Glomerular visceral epithelial cell (primary cell): ENCODE measurements around the gene MMGT1.

Source experiments
- DNase-seq: peaks from one replicate; pipeline ENCODE4 v3.0.0-alpha.2; 2016; ENCODE audit errors: extremely low spot score

The MMGT1 gene

DNA sequence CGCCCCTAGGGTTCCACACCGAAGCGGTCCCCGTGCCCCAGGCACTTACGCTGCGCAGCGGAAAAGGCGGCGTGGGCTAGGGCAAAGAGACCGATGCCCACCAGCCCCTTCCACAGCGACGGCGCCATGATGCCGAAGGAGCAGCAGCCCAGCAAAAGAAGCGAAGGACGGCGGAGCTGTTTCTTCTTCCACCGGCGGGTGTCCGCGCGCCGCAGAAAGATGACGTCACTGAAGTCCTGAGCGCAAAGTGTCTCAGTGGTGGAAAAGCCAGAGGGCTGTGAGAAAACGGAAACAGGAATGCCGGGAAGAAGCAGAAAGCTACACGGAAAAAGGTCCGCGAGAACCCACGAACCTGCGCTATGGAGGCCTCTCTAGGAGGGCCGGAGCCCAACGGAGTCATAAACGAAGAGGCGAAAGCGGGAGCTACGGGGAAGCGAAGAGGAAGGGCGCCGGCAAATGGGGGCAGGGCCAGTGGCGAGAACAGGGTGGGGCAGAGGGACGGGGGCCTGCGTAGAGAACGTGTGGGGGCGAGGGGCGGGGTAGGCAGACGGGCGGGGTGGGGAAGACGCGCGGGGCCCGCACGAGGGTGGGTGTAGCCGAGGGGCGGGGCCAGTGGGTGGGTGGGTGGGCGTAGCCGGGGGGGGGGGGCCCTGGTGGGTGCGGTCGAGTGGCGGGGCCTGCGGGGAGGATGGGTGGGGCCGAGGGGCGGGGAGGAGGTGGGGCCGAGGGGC, at the start of gene MMGT1:
MMGT1 (minus strand) TSS at position 441 of the 731 bp plus-strand sequence; CDS start at position 128, 313 bp downstream.
- DNase-seq: peak; percentile 83

DNA sequence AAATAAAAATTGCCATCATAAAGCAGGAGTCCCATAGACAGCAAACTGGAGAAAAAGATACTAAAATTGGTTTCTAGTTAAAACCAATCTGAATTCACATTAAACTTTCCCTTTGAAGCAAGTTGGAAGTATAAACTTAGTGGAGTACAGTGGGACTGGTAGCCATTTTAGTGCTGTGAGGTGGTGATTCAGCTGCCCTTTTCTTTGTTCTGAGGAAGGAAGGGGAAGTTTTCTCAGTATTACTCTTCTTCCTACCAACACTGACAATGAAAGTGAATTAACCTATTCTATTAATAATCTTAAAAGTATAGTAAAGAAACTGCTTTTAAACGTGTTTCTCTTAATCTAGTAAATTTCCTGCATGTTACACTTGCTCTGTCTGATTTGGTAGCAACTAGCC, 48.1 kb upstream of the MMGT1 start:
- DNase-seq: no peak

GRCh38 chrX:136021160-136021559, 47.4 kb upstream of the MMGT1 start:
- no peak for DNase-seq

DNA sequence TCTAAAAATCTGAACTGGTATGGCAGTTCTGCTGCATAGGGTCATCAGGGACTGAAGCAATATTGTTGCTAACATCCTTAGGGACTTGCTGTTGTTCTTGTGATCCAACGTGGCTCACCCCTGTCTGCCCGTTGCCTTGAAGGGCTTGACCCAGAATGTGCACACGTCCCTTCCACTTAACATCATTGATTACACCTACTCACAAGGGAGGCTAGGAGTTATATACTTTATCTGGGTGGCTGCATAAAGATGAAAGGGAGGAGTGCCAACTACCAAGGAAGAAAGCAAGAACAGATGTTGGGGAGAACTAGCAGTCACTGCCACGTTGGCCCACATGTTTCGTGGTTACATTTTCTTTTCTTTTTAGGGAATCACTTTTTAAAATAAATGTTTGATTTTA, 45.4 kb upstream of the MMGT1 start:
- no peak for DNase-seq

DNA sequence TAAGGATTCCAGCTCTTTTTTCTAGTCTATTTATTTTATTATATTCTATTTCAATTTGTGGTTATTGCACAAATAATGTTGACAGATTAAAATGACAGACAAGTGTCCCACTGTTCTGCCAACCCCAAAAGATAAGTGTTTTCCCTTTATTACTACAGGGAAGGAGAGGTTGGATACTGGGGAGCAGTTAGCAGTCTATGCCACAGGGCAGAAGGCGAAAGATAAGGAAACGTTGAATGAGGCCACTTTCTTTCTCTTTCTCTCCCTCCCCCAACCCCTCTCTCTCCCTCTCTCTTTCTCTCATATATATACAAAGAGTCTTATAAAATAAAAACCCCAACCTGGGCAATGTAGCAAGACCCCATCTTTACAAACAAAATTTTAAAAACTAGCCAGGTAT, 43.1 kb upstream of the MMGT1 start:
- no peak for DNase-seq

GRCh38 chrX:136015016-136015415, 41.2 kb upstream of the MMGT1 start:
- no peak for DNase-seq

DNA sequence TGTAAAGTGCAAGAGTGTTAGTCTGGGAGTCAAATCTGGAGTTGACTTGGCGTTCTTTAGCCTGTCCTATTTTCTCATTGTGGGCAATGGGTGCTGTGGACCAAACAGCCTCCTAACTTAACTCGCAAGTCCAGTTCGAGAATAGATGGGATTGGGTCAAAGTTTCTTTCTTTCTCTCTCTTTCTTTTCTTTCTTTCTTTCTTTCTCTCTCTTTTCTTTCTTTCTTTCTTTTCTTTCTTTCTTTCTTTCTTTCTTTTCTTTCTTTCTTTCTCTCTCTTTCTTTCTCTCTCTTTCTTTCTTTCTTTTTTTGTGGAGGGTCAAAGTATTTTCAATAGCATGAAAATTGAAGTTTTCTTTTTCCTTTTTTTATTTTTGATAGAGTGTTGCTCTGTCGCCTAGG, 14.5 kb upstream of the MMGT1 start:
- no peak for DNase-seq

GRCh38 chrX:135985973-135986310, 12.2 kb upstream of the MMGT1 start:
- no peak for DNase-seq

DNA sequence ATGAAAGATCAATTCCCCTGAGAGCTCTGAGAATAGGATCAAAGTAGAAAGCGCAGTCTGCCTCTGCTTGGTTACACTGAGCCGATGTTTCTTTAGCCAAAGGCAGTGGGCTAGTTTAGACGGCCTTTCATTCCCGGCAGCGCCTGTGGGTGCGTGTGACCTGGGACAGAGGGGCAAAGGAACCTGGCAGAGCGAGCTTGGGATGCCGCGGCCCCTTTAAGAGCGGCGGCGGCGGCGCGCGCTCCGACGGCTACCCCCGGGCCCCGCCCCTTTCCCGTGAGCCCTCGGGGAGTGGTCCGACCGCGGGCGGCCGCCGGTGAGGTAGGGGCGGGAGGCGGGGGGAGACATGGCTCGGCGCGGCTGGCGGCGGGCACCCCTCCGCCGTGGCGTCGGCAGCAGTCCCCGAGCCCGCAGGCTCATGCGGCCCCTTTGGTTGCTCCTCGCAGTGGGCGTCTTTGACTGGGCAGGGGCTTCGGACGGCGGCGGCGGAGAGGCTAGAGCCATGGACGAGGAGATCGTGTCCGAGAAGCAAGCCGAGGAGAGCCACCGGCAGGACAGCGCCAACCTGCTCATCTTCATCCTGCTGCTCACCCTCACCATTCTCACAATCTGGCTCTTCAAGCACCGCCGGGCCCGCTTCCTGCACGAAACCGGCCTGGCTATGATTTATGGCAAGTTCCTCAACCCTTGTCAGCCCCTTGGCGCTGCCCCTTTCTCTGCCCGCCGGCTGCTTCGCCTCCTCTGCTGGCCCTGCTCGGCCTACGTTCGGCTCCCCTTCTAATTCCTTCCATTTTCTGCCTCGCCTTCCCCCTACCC, 11.6 kb upstream of the MMGT1 start, which contains the start of gene SLC9A6:
SLC9A6 (plus strand) TSS at position 279 of the 816 bp plus-strand sequence; CDS start at position 503, 224 bp downstream.
- peak; percentile 59 for DNase-seq

- no peak for DNase-seq
These were observed 11.0 kb upstream of the MMGT1 start for GRCh38 chrX:135984791-135985156.

DNA sequence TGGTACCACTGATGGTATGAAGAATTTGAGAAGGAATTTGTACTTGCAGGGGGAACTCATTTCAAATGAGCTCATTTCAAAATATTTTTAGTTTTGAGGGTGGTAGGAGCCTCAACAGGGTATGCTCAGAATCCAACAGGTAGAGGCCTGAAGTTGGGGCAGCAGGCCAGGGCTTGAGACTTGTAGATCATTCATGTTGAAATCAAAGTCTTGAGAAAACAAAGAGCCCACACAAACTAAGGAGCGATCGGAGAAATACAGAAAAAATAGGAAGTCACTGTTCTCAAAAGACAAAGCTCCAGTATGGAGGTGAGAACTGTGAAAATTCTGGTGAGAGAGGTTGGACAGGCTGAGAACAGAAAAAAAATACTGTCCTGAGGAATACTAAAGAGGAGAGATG, 10.5 kb upstream of the MMGT1 start:
- no peak for DNase-seq

DNA sequence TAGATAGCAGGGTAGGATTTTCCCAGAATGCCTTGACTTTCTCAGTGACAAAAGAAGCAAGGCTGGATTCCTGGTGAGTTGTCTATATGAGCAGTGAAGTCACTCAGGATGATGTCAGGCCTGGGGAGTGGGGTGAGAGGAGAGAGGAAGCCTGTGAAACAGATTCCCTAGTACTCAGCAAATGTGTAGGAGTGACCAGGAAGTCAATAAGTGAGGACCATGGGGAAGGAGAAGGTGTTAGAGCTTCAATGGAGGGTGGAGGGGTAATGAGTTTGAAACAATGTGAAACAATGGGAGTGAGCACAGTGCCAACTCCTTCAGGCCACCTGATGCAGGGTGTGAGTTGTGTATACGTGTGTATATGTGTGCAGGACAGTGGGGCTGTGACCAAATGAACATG, 9.1 kb upstream of the MMGT1 start:
- no peak for DNase-seq

- DNase-seq: no peak
These were observed 7.9 kb upstream of the MMGT1 start for GRCh38 chrX:135981668-135982067.

DNA sequence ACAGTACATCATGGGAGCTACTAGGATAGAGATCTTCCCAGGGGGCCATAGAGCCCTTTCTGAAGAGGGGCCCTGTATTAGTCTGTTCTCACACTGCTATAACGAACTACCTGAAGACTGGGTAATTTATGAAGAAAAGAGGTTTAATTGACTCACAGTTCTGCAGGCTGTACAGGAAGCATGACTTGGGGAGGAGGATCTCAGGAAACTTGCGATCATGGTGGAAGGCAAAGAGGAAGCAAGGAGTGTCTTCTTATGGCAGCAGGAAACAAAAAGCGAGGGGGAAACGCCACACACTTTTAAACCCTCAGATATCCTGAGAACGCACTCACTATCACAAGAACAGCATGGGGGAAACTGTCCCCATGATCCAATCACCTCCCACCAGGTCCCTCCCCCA, 7.2 kb upstream of the MMGT1 start:
- no peak for DNase-seq

DNA sequence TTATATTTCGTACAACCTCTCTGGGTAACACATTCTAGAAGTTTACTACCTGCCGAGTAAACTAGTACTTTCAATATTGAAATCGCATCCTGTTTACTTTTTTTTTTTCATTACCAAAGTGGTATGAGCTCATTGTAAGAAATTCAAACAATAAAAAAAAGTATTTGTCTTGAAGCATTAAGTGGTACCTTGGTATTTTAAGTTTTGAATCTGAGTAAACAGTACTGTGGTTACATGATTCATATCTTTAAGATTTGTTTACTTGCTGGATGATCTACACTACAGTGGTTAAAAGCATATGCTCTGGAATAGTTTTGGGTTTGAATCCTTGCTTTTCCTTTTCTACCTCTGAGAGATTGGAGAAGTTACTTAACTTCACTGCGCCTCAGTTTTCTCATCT, 3.8 kb upstream of the MMGT1 start:
- DNase-seq: peak; percentile 5

GRCh38 chrX:135975421-135975820, 1.6 kb upstream of the MMGT1 start:
- no peak for DNase-seq

GRCh38 chrX:135974279-135974856, 580 bp upstream of the MMGT1 start:
- DNase-seq: peak; percentile 78

- peak; percentile 5 for DNase-seq
These were observed 702 bp downstream of the MMGT1 start for GRCh38 chrX:135973025-135973547.

- DNase-seq: no peak
These were observed 22.5 kb downstream of the MMGT1 start for GRCh38 chrX:135951291-135951690.

GRCh38 chrX:135944486-135944885, 29.3 kb downstream of the MMGT1 start:
- DNase-seq: no peak

GRCh38 chrX:135931644-135932487, 41.9 kb downstream of the MMGT1 start:
- DNase-seq: peak; percentile 23

GRCh38 chrX:135927897-135928296, 45.9 kb downstream of the MMGT1 start:
- DNase-seq: no peak
